ENCODE measurements around the gene MARCHF3. TPM values are rescaled to one million over a fixed set of nuclear protein-coding genes. Genes with fewer than 3 reads are reported as not detected.

MARCHF3 gene
- polyA plus RNA-seq, 2 of the 4 experiments (the other 2 are of a cell fraction), result 0.39 to 0.68 TPM

DNA sequence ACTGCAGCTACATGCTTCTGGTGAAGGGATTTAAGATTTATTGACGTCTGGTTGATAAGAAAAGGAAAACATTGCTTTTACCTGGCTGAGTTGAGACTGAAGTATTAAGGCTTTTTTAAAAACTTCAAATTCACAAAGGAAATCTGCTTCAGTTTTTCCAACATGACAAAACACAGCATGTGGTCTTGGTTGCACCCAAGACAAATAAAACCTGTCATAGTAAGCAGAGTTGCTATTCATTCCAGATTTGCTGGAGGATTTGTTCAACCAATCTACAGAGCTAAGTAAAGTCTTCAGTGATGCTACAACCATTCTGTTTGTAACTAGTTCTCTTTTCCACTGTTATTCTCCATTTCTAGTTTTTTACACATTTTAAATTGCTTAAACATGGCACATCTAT is 31.6 kb upstream of the MARCHF3 start:
- ChIA-PET CTCF (no interaction called here), POLR2A (no interaction called here)
- WGBS (ENCODE audit: missing lambda C conversion rate), result 56% methylated on average over 1 of the region's 1 CpG
- no peak overlapping the region for H3K4me2 ChIP-seq
- no peak for TF ChIP-seq CEBPB (IDR thresholded peaks at IDR 0.05)
- TF ChIP-seq, protein P1, sequence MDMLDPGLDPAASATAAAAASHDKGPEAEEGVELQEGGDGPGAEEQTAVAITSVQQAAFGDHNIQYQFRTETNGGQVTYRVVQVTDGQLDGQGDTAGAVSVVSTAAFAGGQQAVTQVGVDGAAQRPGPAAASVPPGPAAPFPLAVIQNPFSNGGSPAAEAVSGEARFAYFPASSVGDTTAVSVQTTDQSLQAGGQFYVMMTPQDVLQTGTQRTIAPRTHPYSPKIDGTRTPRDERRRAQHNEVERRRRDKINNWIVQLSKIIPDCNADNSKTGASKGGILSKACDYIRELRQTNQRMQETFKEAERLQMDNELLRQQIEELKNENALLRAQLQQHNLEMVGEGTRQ (IDR thresholded peaks at IDR 0.05), result no peak
- no peak for TF ChIP-seq FOSL2 (IDR thresholded peaks at IDR 0.05)
- no peak for TF ChIP-seq FOSL2 (CRISPR knock-in tag; IDR thresholded peaks at IDR 0.05)
- TF ChIP-seq FOXS1 (CRISPR knock-in tag; IDR thresholded peaks at IDR 0.05), result no peak
- no peak for TF ChIP-seq HEYL (CRISPR knock-in tag; IDR thresholded peaks at IDR 0.05)
- H3K4me3 ChIP-seq, result no peak overlapping the region
- H3K9me3 ChIP-seq, result no peaks in the 10 kb centered on the region
- DNase-seq (ENCODE audit: low read depth in 1 of 2, low spot score in 1 of 2) (no peak), ATAC-seq (no peak), FAIRE-seq (no peak)
- H3K4me1 ChIP-seq, result no peaks in the 10 kb centered on the region
- no peak overlapping the region for H3K27ac ChIP-seq

- ChIA-PET CTCF (interaction anchor here (0.6 kb wide), 1 partner anchor 833 kb away, joined by 3 read pairs; no protein-coding TSS in a partner anchor), POLR2A (no interaction called here)
- TF ChIP-seq TP53 (CRISPR knock-in tag; IDR thresholded peaks at IDR 0.05) (no peak), ATOH8 (CRISPR knock-in tag; IDR thresholded peaks at IDR 0.05; ENCODE audit: low read depth) (no peak), GATA3 (IDR thresholded peaks at IDR 0.05; ENCODE audit: borderline replicate concordance) (no peak), HEYL (CRISPR knock-in tag; IDR thresholded peaks at IDR 0.05) (no peak), CHD2 (IDR thresholded peaks at IDR 0.05; ENCODE audit: low read length, partially characterized antibody) (no peak), NPAS2 (CRISPR knock-in tag; IDR thresholded peaks at IDR 0.05; ENCODE audit: borderline replicate concordance) (no peak), ZNF302 (CRISPR knock-in tag; IDR thresholded peaks at IDR 0.05) (no peak), NFE2L2 (conservative IDR thresholded peaks at IDR 0.05; ENCODE audit: low read length) (no peak), POLR2AphosphoS2 (conservative IDR thresholded peaks at IDR 0.05; ENCODE audit: low read length) (no peak), MYC (IDR thresholded peaks at IDR 0.05; ENCODE audit: borderline replicate concordance, low read length) (no peak)
- Histone ChIP-seq H3K9me3 (no peaks in the 10 kb centered on the region), H3K4me1 (no peaks in the 10 kb centered on the region), H3K4me3 (no peak overlapping the region), H3K4me2 (no peak overlapping the region), H3K27ac (no peak overlapping the region)
- 12% methylated on average over 1 of the region's 1 CpG for WGBS (ENCODE audit: missing lambda C conversion rate)
- no peak for DNase-seq (ENCODE audit: low read depth in 1 of 2, low spot score in 1 of 2)
- no peak for ATAC-seq
- no peak for FAIRE-seq
These were observed 31.2 kb upstream of the MARCHF3 start for GRCh38 chr5:127061537-127061936.

DNA sequence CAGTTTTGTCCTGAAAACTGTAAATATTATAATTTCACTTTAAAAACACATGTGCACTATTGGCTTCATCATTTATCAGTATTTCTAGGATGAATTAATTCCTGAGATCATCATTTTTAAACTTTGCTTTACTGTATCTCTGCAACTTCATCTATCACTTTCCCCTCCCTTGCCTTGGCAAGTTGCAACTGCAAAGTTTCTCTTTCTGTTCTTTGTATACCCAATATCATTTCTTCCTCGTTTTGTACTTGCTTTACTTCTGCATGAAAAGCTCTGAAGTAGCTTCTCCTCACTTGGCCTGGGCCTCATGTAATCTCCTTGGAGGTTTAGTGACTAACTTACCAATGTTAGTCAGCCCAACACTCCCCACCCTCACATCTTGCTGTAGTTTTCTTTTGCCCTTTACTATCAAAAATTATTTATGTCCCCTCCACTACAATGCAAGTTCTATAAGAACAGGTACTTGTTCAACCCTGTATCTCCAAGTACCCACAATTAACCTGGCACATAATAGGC is 30.2 kb upstream of the MARCHF3 start:
- no peak for FAIRE-seq
- no peak for ATAC-seq
- TF ChIP-seq, protein P1 (IDR thresholded peaks at IDR 0.05), result no peak
- TF ChIP-seq REST (IDR thresholded peaks at IDR 0.05) (no peak), CEBPB (IDR thresholded peaks at IDR 0.05) (no peak), CBX2 (IDR thresholded peaks at IDR 0.05; ENCODE audit: borderline replicate concordance, low read depth) (no peak), MAFK (IDR thresholded peaks at IDR 0.05; ENCODE audit: partially characterized antibody) (no peak), FOXS1 (CRISPR knock-in tag; IDR thresholded peaks at IDR 0.05) (no peak), FOSB (CRISPR knock-in tag; IDR thresholded peaks at IDR 0.05) (no peak), POLR2A (IDR thresholded peaks at IDR 0.05; ENCODE audit: low read length) (no peak), RAD21 (conservative IDR thresholded peaks at IDR 0.05 in 1 of 2, IDR thresholded peaks at IDR 0.05 in 1 of 2) (no peak), CBX8 (IDR thresholded peaks at IDR 0.05) (no peak), MAZ (IDR thresholded peaks at IDR 0.05; ENCODE audit: borderline replicate concordance, low read depth, low read length) (no peak), KDM5A (IDR thresholded peaks at IDR 0.05) (no peak), CHD2 (IDR thresholded peaks at IDR 0.05; ENCODE audit: low read length, partially characterized antibody) (no peak), EHMT2 (IDR thresholded peaks at IDR 0.05; ENCODE audit: low read depth) (no peak), ZNF302 (CRISPR knock-in tag; IDR thresholded peaks at IDR 0.05) (no peak), ZFP36 (IDR thresholded peaks at IDR 0.05; ENCODE audit: borderline replicate concordance, partially characterized antibody) (no peak), HOXB13 (CRISPR knock-in tag; IDR thresholded peaks at IDR 0.05; ENCODE audit: low read depth) (no peak)
- DNase-seq (ENCODE audit: low read depth in 1 of 2, low spot score in 1 of 2), result no peak
- no peak overlapping the region for H3K4me2 ChIP-seq
- H3K9me3 ChIP-seq, result no peaks in the 10 kb centered on the region
- no peak overlapping the region for H3K4me3 ChIP-seq
- WGBS (ENCODE audit: missing lambda C conversion rate), result 14% methylated on average over 1 of the region's 1 CpG
- H3K4me1 ChIP-seq, result no peaks in the 10 kb centered on the region
- POLR2A ChIA-PET, result no interaction called here
- CTCF ChIA-PET, result interaction anchor here (0.6 to 1.0 kb wide), 2 partner anchors 14 to 638 kb away, joined by 3 read pairs; no protein-coding TSS in a partner anchor
- H3K27ac ChIP-seq, result no peak overlapping the region

All from A549 (cell line).